ENCODE results near the gene MPPED1. TPM values are rescaled to one million over a fixed set of nuclear protein-coding genes. Genes with fewer than 3 reads are reported as not detected.

Gene MPPED1
- total RNA-seq, 1 donor from 2014 or later = 0.18 TPM

GRCh38 chr22:43434928-43435311 is 23.1 kb downstream of the MPPED1 start:
- no peaks in the 10 kb centered on the region for H3K9me3 Mint-ChIP-seq (ENCODE audit: unreplicated experiment)
- no peak overlapping the region for H3K27ac Mint-ChIP-seq (ENCODE audit: unreplicated experiment)
- H3K4me3 Mint-ChIP-seq (ENCODE audit: unreplicated experiment) = no peak overlapping the region
- H3K4me1 Mint-ChIP-seq (ENCODE audit: unreplicated experiment) = peaks cover 3% of the 10 kb centered on the region
- no peak for DNase-seq (ENCODE audit: low spot score)
- peaks cover 18% of the 10 kb centered on the region for H3K27me3 Mint-ChIP-seq (ENCODE audit: unreplicated experiment)
- no peaks in the 10 kb centered on the region for H3K36me3 Mint-ChIP-seq (ENCODE audit: low read depth, unreplicated experiment)
- no peak for TF ChIP-seq CTCF (IDR thresholded peaks at IDR 0.05; ENCODE audit: unreplicated experiment)

- TF ChIP-seq CTCF (IDR thresholded peaks at IDR 0.05; ENCODE audit: unreplicated experiment) = no peak
- peaks cover 18% of the 10 kb centered on the region for H3K27me3 Mint-ChIP-seq (ENCODE audit: unreplicated experiment)
- H3K9me3 Mint-ChIP-seq (ENCODE audit: unreplicated experiment) = no peaks in the 10 kb centered on the region
- H3K36me3 Mint-ChIP-seq (ENCODE audit: low read depth, unreplicated experiment) = no peaks in the 10 kb centered on the region
- no peak for DNase-seq (ENCODE audit: low spot score)
- H3K4me1 Mint-ChIP-seq (ENCODE audit: unreplicated experiment) = peaks cover 3% of the 10 kb centered on the region
- H3K4me3 Mint-ChIP-seq (ENCODE audit: unreplicated experiment) = no peak overlapping the region
- H3K27ac Mint-ChIP-seq (ENCODE audit: unreplicated experiment) = no peak overlapping the region
Observed at GRCh38 chr22:43435851-43436811, 24.3 kb downstream of the MPPED1 start.

- Mint-ChIP-seq H3K9me3 (ENCODE audit: unreplicated experiment) (no peaks in the 10 kb centered on the region), H3K27me3 (ENCODE audit: unreplicated experiment) (peaks cover 15% of the 10 kb centered on the region), H3K4me3 (ENCODE audit: unreplicated experiment) (no peak overlapping the region), H3K27ac (ENCODE audit: unreplicated experiment) (no peak overlapping the region), H3K36me3 (ENCODE audit: low read depth, unreplicated experiment) (no peaks in the 10 kb centered on the region), H3K4me1 (ENCODE audit: unreplicated experiment) (no peaks in the 10 kb centered on the region)
- no peak for TF ChIP-seq CTCF (IDR thresholded peaks at IDR 0.05; ENCODE audit: unreplicated experiment)
- no peak for DNase-seq (ENCODE audit: low spot score)
Observed at GRCh38 chr22:43436868-43437267, 25.1 kb downstream of the MPPED1 start.

- Mint-ChIP-seq H3K4me3 (ENCODE audit: unreplicated experiment) (no peak overlapping the region), H3K27me3 (ENCODE audit: unreplicated experiment) (peaks cover 15% of the 10 kb centered on the region), H3K4me1 (ENCODE audit: unreplicated experiment) (no peaks in the 10 kb centered on the region), H3K36me3 (ENCODE audit: low read depth, unreplicated experiment) (no peaks in the 10 kb centered on the region), H3K27ac (ENCODE audit: unreplicated experiment) (no peak overlapping the region), H3K9me3 (ENCODE audit: unreplicated experiment) (no peaks in the 10 kb centered on the region)
- TF ChIP-seq CTCF (IDR thresholded peaks at IDR 0.05; ENCODE audit: unreplicated experiment) = no peak
- no peak for DNase-seq (ENCODE audit: low spot score)
Observed at GRCh38 chr22:43437871-43438475, 26.2 kb downstream of the MPPED1 start.

Measured in endothelial cell (in vitro differentiated cells).